Measurements from ENCODE around the gene SLC22A17.

Gene SLC22A17

GRCh38 chr14:23361320-23361719 is 8.6 kb upstream of the SLC22A17 start:
- DNase-seq: no peak

GRCh38 chr14:23360496-23360895 is 7.8 kb upstream of the SLC22A17 start:
- no peak for DNase-seq

- DNase-seq: no peak
Measured at GRCh38 chr14:23359722-23360447, 7.2 kb upstream of the SLC22A17 start.

GRCh38 chr14:23359167-23359626 is 6.5 kb upstream of the SLC22A17 start:
- no peak for DNase-seq

- no peak for DNase-seq
Measured at GRCh38 chr14:23358553-23359166, 6.0 kb upstream of the SLC22A17 start.

GRCh38 chr14:23358042-23358441 is 5.4 kb upstream of the SLC22A17 start:
- no peak for DNase-seq

GRCh38 chr14:23357261-23357660 is 4.6 kb upstream of the SLC22A17 start:
- DNase-seq: no peak

- no peak for DNase-seq
Measured at GRCh38 chr14:23356662-23357061, 4.0 kb upstream of the SLC22A17 start.

GRCh38 chr14:23355871-23356435 is 3.3 kb upstream of the SLC22A17 start:
- DNase-seq: no peak

GRCh38 chr14:23354990-23355389 is 2.3 kb upstream of the SLC22A17 start:
- DNase-seq: no peak

GRCh38 chr14:23353433-23353780 is 720 bp upstream of the SLC22A17 start:
- DNase-seq: no peak

GRCh38 chr14:23351681-23352505 is 794 bp downstream of the SLC22A17 start:
- DNase-seq: no peak

GRCh38 chr14:23349156-23349845 is 3.4 kb downstream of the SLC22A17 start:
- no peak for DNase-seq

- DNase-seq: no peak
Measured at GRCh38 chr14:23348297-23348655, 4.4 kb downstream of the SLC22A17 start.

GRCh38 chr14:23347406-23348296 is 5.0 kb downstream of the SLC22A17 start:
- DNase-seq: no peak

- no peak for DNase-seq
Measured at GRCh38 chr14:23346693-23347405, 5.8 kb downstream of the SLC22A17 start.

GRCh38 chr14:23345987-23346692 is 6.5 kb downstream of the SLC22A17 start:
- no peak for DNase-seq

- no peak for DNase-seq
Measured at GRCh38 chr14:23344481-23344880, 8.2 kb downstream of the SLC22A17 start.

GRCh38 chr14:23339506-23340268 is 13.0 kb downstream of the SLC22A17 start:
- no peak for DNase-seq

- DNase-seq: no peak
Measured at GRCh38 chr14:23335623-23336022, 17.1 kb downstream of the SLC22A17 start.
